K562 (cell line): ENCODE data around the gene PLK5. TPM values are rescaled to one million over a fixed set of nuclear protein-coding genes. Genes with fewer than 3 reads are reported as not detected.

Experiments used
- ATAC-seq: fragments of 200-7000 bp; cut with Tn5 transposase; 3 replicates; pipeline ENCODE4 v1.9.1; 2020; ENCODE audit warnings: moderate library complexity
- BruUV-seq: library from RNA; stranded (reverse); fragments of 400-500 nt; replicated peaks from 2 replicates; lab custom pipeline; 2021; lab: Mats Ljungman, UMichigan
- CTCF ChIA-PET: fragments of 300-600 bp; formaldehyde crosslinking; extraction: SDS; loops from one replicate; lab custom pipeline; 2021; ENCODE audit warnings: low intra/inter-chr PET ratio; lab: Yijun Ruan, JAX
- POLR2A ChIA-PET: fragments of 300-600, 350-650 bp; sonication (Branson Sonifier 250); formaldehyde crosslinking; extraction: SDS; loops from one replicate; lab custom pipeline; 2021; ENCODE audit warnings: antibody characterized with exemption, inconsistent platforms; lab: Yijun Ruan, JAX
- DNase-seq, 4 experiments: peaks; one replicate each; pipeline versions ENCODE4 v3.0.0 to v3.0.0-alpha.2; 2011 to 2018; ENCODE audit warnings: low spot score in 3 of 4, mixed read lengths in 3 of 4; ENCODE audit errors: extremely low read depth in 1 of 4
- FAIRE-seq: peaks from 2 replicates; lab custom pipeline; 2011; peaks lifted over from hg19 to GRCh38; lab: Jason Lieb, UNC
- H2AFZ ChIP-seq: 2 replicates; pipeline ENCODE4 v1.6.0; 2011; ENCODE audit warnings: low read depth, low read length, control low read depth, inconsistent platforms
- H3K27ac ChIP-seq: fragments of 200-600 bp; 3 replicates; pipeline ENCODE4 v1.8.0; 2011; ENCODE audit warnings: low read depth, mild to moderate bottlenecking, control low read depth, inconsistent platforms, low read length, moderate library complexity, mixed read lengths; ENCODE audit errors: extremely low read depth
- H3K27me3 ChIP-seq, 2 experiments: fragments of 300-600 bp in 1 of 2; 2 replicates in 1 of 2; 3 replicates in 1 of 2; pipeline versions ENCODE4 v1.6.0 to v1.8.0; 2011; ENCODE audit warnings: inconsistent platforms in 2 of 2, low read length in 2 of 2, mild to moderate bottlenecking in 1 of 2, mixed read lengths in 1 of 2, moderate library complexity in 1 of 2; ENCODE audit not compliant: control insufficient read depth in 2 of 2, insufficient read depth in 2 of 2
- H3K36me3 ChIP-seq: fragments of 300-600 bp; 3 replicates; pipeline ENCODE4 v1.8.0; 2011; ENCODE audit warnings: mild to moderate bottlenecking, low read length, inconsistent platforms; ENCODE audit not compliant: control insufficient read depth, insufficient read depth
- H3K4me1 ChIP-seq, 2 experiments: fragments of 200-600 bp in 1 of 2; replicated peaks in 1 of 2; 2 replicates in 1 of 2; 3 replicates in 1 of 2; pipeline versions ENCODE4 v1.5.1 to v1.8.0; 2011; ENCODE audit warnings: inconsistent platforms in 2 of 2, low read length in 2 of 2, mild to moderate bottlenecking in 1 of 2, mixed read lengths in 1 of 2, moderate library complexity in 1 of 2; ENCODE audit not compliant: control insufficient read depth in 2 of 2, insufficient read depth in 2 of 2
- H3K4me2 ChIP-seq: 2 replicates; pipeline ENCODE4 v1.6.1; 2011; ENCODE audit warnings: low read length, control low read depth, inconsistent platforms, mixed read lengths; ENCODE audit not compliant: insufficient read depth
- H3K4me3 ChIP-seq: fragments of 200-600 bp; sonication (generic), shearing (Covaris generic); 2 replicates; pipeline ENCODE4 v1.5.1; 2016; ENCODE audit warnings: control low read depth, inconsistent platforms
- H3K79me2 ChIP-seq: fragments of 200-600 bp; 3 replicates; pipeline ENCODE4 v1.8.0; 2011; ENCODE audit warnings: low read length, inconsistent platforms; ENCODE audit not compliant: control insufficient read depth, insufficient read depth
- H3K9ac ChIP-seq, 2 experiments: 2 replicates each; pipeline versions ENCODE4 v1.6.0 to v1.6.1; 2011; ENCODE audit warnings: low read depth in 2 of 2, low read length in 2 of 2, control low read depth in 1 of 2, inconsistent platforms in 1 of 2, mild to moderate bottlenecking in 1 of 2, mixed read lengths in 1 of 2; ENCODE audit not compliant: insufficient read depth in 1 of 2
- H3K9me1 ChIP-seq: one replicate; pipeline ENCODE4 v1.6.0; 2011; ENCODE audit warnings: inconsistent platforms, mild to moderate bottlenecking, low read length, moderate library complexity; ENCODE audit not compliant: control insufficient read depth, insufficient read depth
- H3K9me3 ChIP-seq: replicated peaks from 2 replicates; pipeline ENCODE4 v1.5.1; 2011; ENCODE audit warnings: low read depth, low read length, inconsistent platforms; ENCODE audit not compliant: control insufficient read depth, insufficient read depth
- H4K20me1 ChIP-seq: replicated peaks from 2 replicates; pipeline ENCODE4 v1.6.1; 2011; ENCODE audit warnings: low read length, inconsistent platforms, mixed read lengths; ENCODE audit not compliant: control insufficient read depth, insufficient read depth
- BHLHE40 ChIP-seq: IDR thresholded peaks from 2 replicates; pipeline ENCODE4 v1.6.1; 2011; ENCODE audit warnings: low read length, improper control_type of control experiment
- FIP1L1 ChIP-seq: fragments of 200-400 bp; formaldehyde crosslinking; IDR thresholded peaks from 2 replicates; pipeline ENCODE4 v1.6.1; 2018; ENCODE audit warnings: mild to moderate bottlenecking, low read depth, low read length; ENCODE audit not compliant: poor library complexity, severe bottlenecking
- GATAD2A ChIP-seq: fragments of 450-650 bp; IDR thresholded peaks from 2 replicates; pipeline ENCODE4 v1.6.1; 2017
- KDM5B ChIP-seq: fragments of 200-600 bp; sonication (generic); IDR thresholded peaks from 2 replicates; pipeline ENCODE4 v1.6.1; 2012; ENCODE audit warnings: low read depth, mild to moderate bottlenecking, moderate library complexity, low read length, control low read depth, inconsistent platforms; ENCODE audit not compliant: insufficient replicate concordance
- MEIS2 ChIP-seq: fragments of 450-650 bp; IDR thresholded peaks from 2 replicates; pipeline ENCODE4 v1.6.1; 2014; ENCODE audit warnings: mild to moderate bottlenecking; ENCODE audit not compliant: partially characterized antibody
- NFE2L1 ChIP-seq: fragments of 450-650 bp; IDR thresholded peaks from 2 replicates; pipeline ENCODE4 v1.6.1; 2016; ENCODE audit warnings: missing genetic modification characterization, low read depth, mild to moderate bottlenecking, missing compliant biosample characterization, moderate library complexity, borderline replicate concordance
- PHF20 ChIP-seq: fragments of 450-650 bp; IDR thresholded peaks from 2 replicates; pipeline ENCODE4 v1.6.1; 2018; ENCODE audit not compliant: partially characterized antibody
- POLR2B ChIP-seq: fragments of 450-650 bp; IDR thresholded peaks from 2 replicates; pipeline ENCODE4 v1.6.1; 2018; ENCODE audit warnings: low read depth; ENCODE audit not compliant: partially characterized antibody
- SMAD2 ChIP-seq: fragments of 150-350 bp; IDR thresholded peaks from 2 replicates; pipeline ENCODE4 v1.6.1; 2014; ENCODE audit warnings: low read depth, mild to moderate bottlenecking, low read length
- ZKSCAN1 ChIP-seq: fragments of 150-350 bp; IDR thresholded peaks from 2 replicates; pipeline ENCODE4 v1.6.1; 2016; ENCODE audit warnings: low read depth, low read length
- ZNF197 ChIP-seq: fragments of 200-800 bp; sonication (Bioruptor generic); IDR thresholded peaks from 2 replicates; pipeline ENCODE4 v1.6.1; 2016; ENCODE audit warnings: low read depth, missing genetic modification characterization, missing compliant biosample characterization
- ZNF431 ChIP-seq: sonication (generic); formaldehyde crosslinking; IDR thresholded peaks from 2 replicates; pipeline ENCODE4 v1.8.0; 2022; ENCODE audit warnings: mild to moderate bottlenecking, missing genetic modification reagents
- ZNF778 ChIP-seq: fragments of 450-650 bp; formaldehyde crosslinking; IDR thresholded peaks from 2 replicates; pipeline ENCODE4 v1.4.0; 2020; ENCODE audit warnings: mild to moderate bottlenecking, moderate library complexity
- WGBS: fragments of 100-300 bp; shearing (Covaris generic); methylation state at CpG from one replicate; pipeline ENCODE4 v1.1.6; 2016; ENCODE audit warnings: low coverage, mixed read lengths; ENCODE audit not compliant: insufficient coverage; ENCODE audit errors: missing lambda C conversion rate; 5-methylcytosine and 5-hydroxymethylcytosine counted together
- in situ Hi-C: fragments of 300-500 bp; cut with MboI; formaldehyde crosslinking; loops from 4 replicates; pipeline ENCODE4 v1.15.0; 2018; ENCODE audit warnings: inconsistent platforms, mixed read lengths
- intact Hi-C: fragments of 100-400 bp; cut with micrococcal nuclease; formaldehyde crosslinking; loops from 2 replicates; pipeline ENCODE4 v1.14.2; 2022
- polyA plus RNA-seq, 8 experiments: library from polyadenylated mRNA; depleted of rRNA in 4 of 8; stranded (reverse) in 5 of 8; unstranded in 3 of 8; fragments of >200 nt; fragmentation: Nextera tagmentation in 2 of 8; fragmentation: Illumina TruSeq in 1 of 8; extraction: Ambion mirVana in 2 of 8; extraction: Trizol in 1 of 8; gene quantifications; 2 replicates each; pipeline versions ENCODE4 v1.2.1 to v1.2.3, GENCODE V29; 2011 to 2014; ENCODE audit warnings: inconsistent platforms in 1 of 8, missing spikeins in 1 of 8
- total RNA-seq, 7 experiments: library from RNA; depleted of rRNA in 6 of 7; stranded (reverse); fragments of >200 nt in 6 of 7; fragmentation: Illumina TruSeq in 2 of 7; extraction: Trizol in 2 of 7; gene quantifications; 2 replicates each; pipeline versions ENCODE4 v1.2.1 to v1.2.3, GENCODE V29; 2011 to 2021; ENCODE audit warnings: low replicate concordance in 1 of 7
- TF ChIP-seq, protein P1 (sequence below), 2 experiments: fragments of 450-650 bp; conservative IDR thresholded peaks; 2 replicates each; pipeline ENCODE4 v1.6.1; 2017; ENCODE audit warnings: mild to moderate bottlenecking in 2 of 2, moderate library complexity in 2 of 2
- TF ChIP-seq, protein P2 (sequence below): sonication (generic); formaldehyde crosslinking; IDR thresholded peaks from 2 replicates; pipeline ENCODE4 v1.8.0; 2022; ENCODE audit warnings: mild to moderate bottlenecking, missing genetic modification reagents, borderline replicate concordance
- TF ChIP-seq, protein P3 (sequence below), 2 experiments: fragments of 450-650 bp in 1 of 2; sonication (generic) in 1 of 2; formaldehyde crosslinking in 1 of 2; IDR thresholded peaks in 1 of 2; conservative IDR thresholded peaks in 1 of 2; 2 replicates each; pipeline versions ENCODE4 v1.6.1 to v1.8.1; 2016 to 2023; ENCODE audit warnings: mild to moderate bottlenecking in 2 of 2, moderate library complexity in 2 of 2, inconsistent platforms in 1 of 2, missing genetic modification reagents in 1 of 2

The PLK5 gene
- total and polyA plus RNA-seq, 9 of the 15 experiments (the other 6 are each of a cell fraction or from before 2014, with no cell fraction given) = 0.04 to 0.23 (median 0.11) TPM; not detected in 5

DNA sequence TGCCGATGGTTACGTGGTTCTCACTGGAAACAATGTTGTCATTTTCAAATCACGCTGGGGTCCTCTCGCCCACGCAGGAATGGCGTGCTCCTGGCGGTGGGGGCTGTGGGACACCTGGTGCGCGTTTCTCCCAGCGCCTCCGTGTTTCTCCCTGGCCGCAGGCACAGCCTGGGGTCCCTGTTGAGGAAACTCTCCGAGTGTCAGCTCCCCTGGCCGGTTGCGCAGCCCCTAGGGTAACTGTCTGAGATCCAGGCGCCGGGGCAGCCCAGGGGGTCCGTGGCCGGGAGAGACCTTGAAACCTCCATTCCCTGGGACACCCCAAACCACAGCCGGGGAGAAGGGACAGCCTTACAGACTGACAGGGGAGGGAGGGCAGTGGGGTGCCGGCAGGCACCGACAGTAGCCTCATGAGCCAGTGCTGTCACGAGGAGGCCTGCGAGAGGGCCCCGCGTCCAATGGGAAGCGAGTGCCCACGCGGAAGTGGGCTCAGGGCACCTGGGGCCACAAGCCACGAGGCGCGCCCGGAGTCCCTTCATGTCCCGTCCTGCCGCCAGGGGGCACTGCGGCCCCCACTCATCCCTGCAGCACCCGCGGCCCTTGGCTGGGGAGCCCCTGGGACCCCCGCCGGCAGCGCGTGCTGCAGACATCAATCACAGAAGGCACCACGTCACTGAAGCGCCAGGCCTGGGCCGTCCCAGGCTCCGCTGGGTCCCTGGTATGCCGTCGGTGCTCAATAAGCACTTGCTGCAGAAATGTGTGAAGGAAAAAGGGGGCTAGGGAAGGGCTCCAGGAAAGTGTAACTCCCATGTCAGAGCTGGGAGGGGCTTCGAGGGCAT lies 20.6 kb upstream of the PLK5 start:
- H3K79me2 ChIP-seq = no peaks in the 10 kb centered on the region
- ChIA-PET POLR2A (no interaction called here), CTCF (no interaction called here)
- peak overlapping the region; percentile 77 for H3K4me2 ChIP-seq
- peak overlapping the region; percentile 23 for H3K4me3 ChIP-seq
- H3K9me3 ChIP-seq = no peaks in the 10 kb centered on the region
- peaks cover 10% of the 10 kb centered on the region; the same call in 2 of the 3 replicates for H3K36me3 ChIP-seq
- in situ Hi-C loops (no loop called here), intact Hi-C loops (no loop called here)
- no peaks in the 10 kb centered on the region for H3K9me1 ChIP-seq
- H3K4me1 ChIP-seq = peaks cover 9 to 65% of the 10 kb centered on the region in 2 experiments
- no peaks in the 10 kb centered on the region for H3K27me3 ChIP-seq
- H2AFZ ChIP-seq = peak overlapping the region; percentile 95
- H4K20me1 ChIP-seq = no peaks in the 10 kb centered on the region
- H3K27ac ChIP-seq = peak overlapping the region; percentile 68
- FAIRE-seq = no peak
- H3K9ac ChIP-seq = peak overlapping the region; percentile 73 to 93
- BruUV-seq = TSS peak; percentile 55
- ATAC-seq = peak; percentile 66
- peak; percentile 76 to 87 (median 84) for DNase-seq
- 8% methylated on average over 46 of the region's 49 CpGs for WGBS
- TF ChIP-seq, protein P1, sequence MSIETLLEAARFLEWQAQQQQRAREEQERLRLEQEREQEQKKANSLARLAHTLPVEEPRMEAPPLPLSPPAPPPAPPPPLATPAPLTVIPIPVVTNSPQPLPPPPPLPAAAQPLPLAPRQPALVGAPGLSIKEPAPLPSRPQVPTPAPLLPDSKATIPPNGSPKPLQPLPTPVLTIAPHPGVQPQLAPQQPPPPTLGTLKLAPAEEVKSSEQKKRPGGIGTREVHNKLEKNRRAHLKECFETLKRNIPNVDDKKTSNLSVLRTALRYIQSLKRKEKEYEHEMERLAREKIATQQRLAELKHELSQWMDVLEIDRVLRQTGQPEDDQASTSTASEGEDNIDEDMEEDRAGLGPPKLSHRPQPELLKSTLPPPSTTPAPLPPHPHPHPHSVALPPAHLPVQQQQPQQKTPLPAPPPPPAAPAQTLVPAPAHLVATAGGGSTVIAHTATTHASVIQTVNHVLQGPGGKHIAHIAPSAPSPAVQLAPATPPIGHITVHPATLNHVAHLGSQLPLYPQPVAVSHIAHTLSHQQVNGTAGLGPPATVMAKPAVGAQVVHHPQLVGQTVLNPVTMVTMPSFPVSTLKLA (conservative IDR thresholded peaks at IDR 0.05) = peak; percentile 74 to 92
- TF ChIP-seq, protein P2, sequence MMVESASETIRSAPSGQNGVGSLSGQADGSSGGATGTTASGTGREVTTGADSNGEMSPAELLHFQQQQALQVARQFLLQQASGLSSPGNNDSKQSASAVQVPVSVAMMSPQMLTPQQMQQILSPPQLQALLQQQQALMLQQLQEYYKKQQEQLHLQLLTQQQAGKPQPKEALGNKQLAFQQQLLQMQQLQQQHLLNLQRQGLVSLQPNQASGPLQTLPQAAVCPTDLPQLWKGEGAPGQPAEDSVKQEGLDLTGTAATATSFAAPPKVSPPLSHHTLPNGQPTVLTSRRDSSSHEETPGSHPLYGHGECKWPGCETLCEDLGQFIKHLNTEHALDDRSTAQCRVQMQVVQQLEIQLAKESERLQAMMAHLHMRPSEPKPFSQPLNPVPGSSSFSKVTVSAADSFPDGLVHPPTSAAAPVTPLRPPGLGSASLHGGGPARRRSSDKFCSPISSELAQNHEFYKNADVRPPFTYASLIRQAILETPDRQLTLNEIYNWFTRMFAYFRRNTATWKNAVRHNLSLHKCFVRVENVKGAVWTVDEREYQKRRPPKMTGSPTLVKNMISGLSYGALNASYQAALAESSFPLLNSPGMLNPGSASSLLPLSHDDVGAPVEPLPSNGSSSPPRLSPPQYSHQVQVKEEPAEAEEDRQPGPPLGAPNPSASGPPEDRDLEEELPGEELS (CRISPR knock-in tag) = peak; percentile 86; the same call in 1 of the 2 replicates
- TF ChIP-seq POLR2B = peak; percentile 41
- no peak for TF ChIP-seq ZKSCAN1
- TF ChIP-seq BHLHE40 = peak; percentile 61
- no peak for TF ChIP-seq ZNF197 (CRISPR knock-in tag)
- TF ChIP-seq SMAD2 = no peak
- peak; percentile 47 for TF ChIP-seq FIP1L1
- TF ChIP-seq, protein P3, sequence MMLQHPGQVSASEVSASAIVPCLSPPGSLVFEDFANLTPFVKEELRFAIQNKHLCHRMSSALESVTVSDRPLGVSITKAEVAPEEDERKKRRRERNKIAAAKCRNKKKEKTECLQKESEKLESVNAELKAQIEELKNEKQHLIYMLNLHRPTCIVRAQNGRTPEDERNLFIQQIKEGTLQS (IDR thresholded peaks at IDR 0.05) = no peak
- TF ChIP-seq, protein P3 (CRISPR knock-in tag; conservative IDR thresholded peaks at IDR 0.05) = 0 out of 2 replicates have a peak, but pooled peaks have one; percentile 22
- TF ChIP-seq GATAD2A = peak; percentile 80; the same call in 1 of the 2 replicates
- peak; percentile 73 for TF ChIP-seq MEIS2
- peak; percentile 28; the same call in 1 of the 2 replicates for TF ChIP-seq ZNF431 (CRISPR knock-in tag)
- no peak for TF ChIP-seq ZNF778 (CRISPR knock-in tag)
- TF ChIP-seq NFE2L1 = no peak
- peak; percentile 60 for TF ChIP-seq KDM5B
- TF ChIP-seq PHF20 = no peak
